Esophagus (tissue), 2 donors: ENCODE measurements around the gene MYH15. TPM values are rescaled to one million over a fixed set of nuclear protein-coding genes. Genes with fewer than 3 reads are reported as not detected.

ENCODE experiments used
- H3K27ac ChIP-seq, 2 donors: one replicate each; pipeline ENCODE4 v1.5.1; 2013; ENCODE audit warnings: low read depth in 2 of 2, mild to moderate bottlenecking in 2 of 2, inconsistent platforms in 1 of 2, low read length in 1 of 2, moderate library complexity in 1 of 2
- H3K27me3 ChIP-seq, 2 donors: one replicate each; pipeline ENCODE4 v1.6.1; 2013; ENCODE audit warnings: low read length in 2 of 2, control low read depth in 1 of 2, mild to moderate bottlenecking in 1 of 2; ENCODE audit not compliant: insufficient read depth in 2 of 2, control insufficient read depth in 1 of 2
- H3K36me3 ChIP-seq, 2 donors: one replicate each; pipeline ENCODE4 v1.6.1; 2013; ENCODE audit warnings: low read length in 1 of 2; ENCODE audit not compliant: control insufficient read depth in 2 of 2, insufficient read depth in 2 of 2
- H3K4me1 ChIP-seq, 2 donors: one replicate each; pipeline ENCODE4 v1.6.1; 2013; ENCODE audit warnings: low read length in 1 of 2; ENCODE audit not compliant: control insufficient read depth in 2 of 2, insufficient read depth in 2 of 2
- H3K4me3 ChIP-seq, 2 donors: one replicate each; pipeline ENCODE4 v1.5.1; 2013; ENCODE audit warnings: low read length in 2 of 2, mild to moderate bottlenecking in 2 of 2, low read depth in 1 of 2, moderate library complexity in 1 of 2
- H3K9me3 ChIP-seq, 2 donors: one replicate each; pipeline ENCODE4 v1.6.1; 2013; ENCODE audit warnings: mild to moderate bottlenecking in 2 of 2, low read depth in 1 of 2, low read length in 1 of 2, moderate library complexity in 1 of 2; ENCODE audit not compliant: control insufficient read depth in 2 of 2, insufficient read depth in 1 of 2
- WGBS, 2 donors: extraction: QIAGEN DNeasy Blood & Tissue Kit; methylation state at CpG; one replicate each; pipeline ENCODE4 v1.1.7; 2013; 5-methylcytosine and 5-hydroxymethylcytosine counted together
- polyA plus RNA-seq, 2 donors: library from polyadenylated mRNA; stranded (reverse); fragments of 200-250 nt; gene quantifications; one replicate each; pipeline ENCODE4 v1.2.3, GENCODE V29; 2013
- donor health status: healthy with polysubstance abuse.
- donor health status: Bipolar disorder and iron deficiency.

The MYH15 gene
- polyA plus RNA-seq, 2 donors = 0.01 to 0.02 TPM

GRCh38 chr3:108376026-108376425, 134.4 kb downstream of the MYH15 start:
- WGBS, 2 donors = 0% methylated on average over 1 of the region's 1 CpG
- Histone ChIP-seq H3K27me3 (no peaks in the 10 kb centered on the region), H3K36me3 (no peaks in the 10 kb centered on the region), H3K27ac (no peak overlapping the region), H3K4me1 (peaks cover 0 to 3% of the 10 kb centered on the region in 2 donors), H3K4me3 (no peak overlapping the region), H3K9me3 (no peaks in the 10 kb centered on the region)

GRCh38 chr3:108359011-108359410, 151.4 kb downstream of the MYH15 start:
- no peak overlapping the region for H3K27ac ChIP-seq
- H3K27me3 ChIP-seq = no peaks in the 10 kb centered on the region
- no peaks in the 10 kb centered on the region for H3K36me3 ChIP-seq
- 80 to 83% methylated on average over 2 of the region's 2 CpGs for WGBS, 2 donors
- no peaks in the 10 kb centered on the region for H3K9me3 ChIP-seq
- H3K4me3 ChIP-seq = no peak overlapping the region
- no peaks in the 10 kb centered on the region for H3K4me1 ChIP-seq

DNA sequence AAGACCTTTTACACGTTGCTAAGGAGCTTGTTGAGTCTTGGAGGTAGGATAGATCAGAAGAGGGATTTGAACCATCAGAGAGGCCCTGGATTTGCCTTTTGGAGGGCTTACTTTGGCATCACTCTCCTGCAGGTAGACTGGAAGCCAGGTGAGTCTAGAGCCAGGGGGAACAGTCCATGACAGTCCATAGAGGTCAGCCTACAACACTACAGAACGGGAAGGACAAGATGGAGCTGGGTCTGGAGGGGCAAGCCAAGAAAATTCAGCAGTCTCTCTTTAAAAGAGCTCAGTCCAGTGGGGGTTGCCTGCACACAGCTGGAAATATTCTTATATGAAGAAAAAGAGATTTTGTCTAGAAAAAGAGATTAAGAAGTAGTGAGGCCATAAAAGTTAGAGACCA, 153.4 kb downstream of the MYH15 start:
- Histone ChIP-seq H3K27me3 (no peaks in the 10 kb centered on the region), H3K9me3 (no peaks in the 10 kb centered on the region), H3K4me1 (no peaks in the 10 kb centered on the region), H3K4me3 (no peak overlapping the region), H3K36me3 (no peaks in the 10 kb centered on the region), H3K27ac (no peak overlapping the region)
- 84 to 87% methylated on average over 2 of the region's 2 CpGs for WGBS, 2 donors

DNA sequence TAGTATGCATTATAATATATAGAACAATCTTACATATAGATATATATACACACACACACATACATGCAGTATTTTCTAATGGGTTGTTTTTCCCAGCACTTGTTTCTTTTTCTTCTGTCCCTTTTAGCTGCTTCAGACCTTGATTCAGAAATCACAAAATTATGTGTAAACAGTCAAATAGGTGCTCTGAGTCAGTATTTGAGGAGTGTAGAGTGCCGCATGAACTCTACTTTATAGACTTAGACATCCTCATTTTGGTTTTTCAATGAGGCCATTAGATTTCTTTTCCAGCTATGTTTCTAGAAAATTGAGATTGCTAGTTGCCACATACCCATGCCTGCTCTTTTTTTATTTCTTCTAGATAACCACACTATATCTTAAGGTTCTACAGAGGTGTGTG, 155.8 kb downstream of the MYH15 start:
- 96 to 98% methylated on average over 1 of the region's 1 CpG for WGBS, 2 donors
- H3K4me1 ChIP-seq = no peaks in the 10 kb centered on the region
- no peak overlapping the region for H3K4me3 ChIP-seq
- H3K36me3 ChIP-seq = no peaks in the 10 kb centered on the region
- H3K27ac ChIP-seq = no peak overlapping the region
- H3K27me3 ChIP-seq = no peaks in the 10 kb centered on the region
- H3K9me3 ChIP-seq = no peaks in the 10 kb centered on the region

- WGBS, 2 donors = 53 to 70% methylated on average over 3 of the region's 3 CpGs
- no peak overlapping the region for H3K27ac ChIP-seq
- no peaks in the 10 kb centered on the region for H3K27me3 ChIP-seq
- H3K9me3 ChIP-seq = no peaks in the 10 kb centered on the region
- no peak overlapping the region for H3K4me3 ChIP-seq
- H3K4me1 ChIP-seq = no peaks in the 10 kb centered on the region
- H3K36me3 ChIP-seq = no peaks in the 10 kb centered on the region
Observed at GRCh38 chr3:108352176-108352575, 158.2 kb downstream of the MYH15 start.

- Histone ChIP-seq H3K36me3 (no peaks in the 10 kb centered on the region), H3K27me3 (no peaks in the 10 kb centered on the region), H3K4me1 (peaks cover 0 to 3% of the 10 kb centered on the region in 2 donors), H3K4me3 (no peak overlapping the region), H3K27ac (no peak overlapping the region), H3K9me3 (no peaks in the 10 kb centered on the region)
- 90 to 96% methylated on average over 5 of the region's 5 CpGs for WGBS, 2 donors
Observed at GRCh38 chr3:108346301-108347227, 163.8 kb downstream of the MYH15 start.

DNA sequence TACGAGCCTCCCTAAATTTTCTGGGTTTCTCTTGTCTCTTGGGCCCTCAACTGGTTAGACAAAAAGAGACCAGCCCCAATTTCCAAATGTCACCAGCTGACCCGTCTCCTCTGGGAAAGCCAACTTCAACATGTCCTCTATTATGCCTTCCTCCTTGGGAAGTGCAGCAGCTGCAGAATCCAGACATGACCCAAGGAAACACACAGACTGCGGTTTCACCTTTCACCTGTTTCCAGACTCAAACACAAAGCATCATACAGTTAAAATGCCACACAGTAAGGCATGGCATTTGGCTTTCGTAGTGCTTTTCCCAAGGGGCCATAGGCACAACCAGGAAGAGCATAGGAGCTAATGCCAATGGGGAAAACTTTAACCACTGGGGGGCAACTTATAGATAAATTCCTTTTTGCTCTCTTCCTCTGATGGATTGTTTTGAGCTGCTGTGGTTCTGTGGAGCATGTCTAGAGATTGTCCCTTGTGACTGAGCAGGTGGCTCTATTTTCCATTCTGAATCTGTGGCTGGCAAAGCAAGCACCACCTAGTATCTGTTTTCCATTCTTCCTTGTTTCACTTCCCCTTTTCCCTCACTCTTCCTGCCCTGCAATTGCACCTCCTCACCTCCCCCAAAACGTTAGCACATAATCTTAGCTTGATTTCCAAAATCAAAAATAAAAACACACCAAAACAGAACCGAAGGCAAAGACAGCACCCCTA, 164.7 kb downstream of the MYH15 start:
- no peak overlapping the region for H3K27ac ChIP-seq
- H3K36me3 ChIP-seq = no peaks in the 10 kb centered on the region
- H3K27me3 ChIP-seq = no peaks in the 10 kb centered on the region
- no peaks in the 10 kb centered on the region for H3K9me3 ChIP-seq
- no peak overlapping the region for H3K4me3 ChIP-seq
- WGBS, 2 donors = 39 to 80% methylated on average over 6 of the region's 6 CpGs
- H3K4me1 ChIP-seq = peaks cover 0 to 3% of the 10 kb centered on the region in 2 donors

GRCh38 chr3:108343491-108343890, 166.9 kb downstream of the MYH15 start:
- no peak overlapping the region for H3K27ac ChIP-seq
- 83 to 87% methylated on average over 4 of the region's 4 CpGs for WGBS, 2 donors

DNA sequence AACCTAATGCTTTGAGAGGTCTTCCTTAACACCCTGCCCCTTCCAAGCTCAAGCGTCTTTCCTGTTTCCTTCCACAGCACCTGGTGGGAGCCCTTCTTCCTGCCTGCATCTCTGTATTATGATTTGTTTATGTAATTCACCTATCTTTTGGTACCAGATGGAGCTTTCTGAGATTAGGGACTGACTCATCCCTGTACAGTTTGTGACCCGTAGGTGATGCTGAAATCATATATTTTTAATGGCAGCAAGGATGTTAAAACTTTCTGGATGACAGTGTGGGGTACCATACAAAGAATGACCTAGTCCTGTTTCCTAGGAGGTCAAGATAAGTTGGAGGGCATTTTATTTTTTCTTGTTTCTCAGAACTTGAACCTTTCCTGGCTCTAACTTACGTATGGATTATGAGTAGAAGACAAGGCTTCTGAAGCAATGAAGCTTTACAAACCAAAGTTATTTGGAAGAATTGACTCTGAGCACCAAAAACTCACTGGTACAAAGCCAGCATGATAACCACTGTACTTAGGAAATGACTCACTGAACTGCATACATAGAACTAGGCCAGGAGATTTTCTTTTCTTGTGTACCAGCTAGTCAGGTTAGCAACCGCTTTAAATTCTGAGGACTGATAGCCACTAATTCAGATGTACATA, 167.4 kb downstream of the MYH15 start:
- no peaks in the 10 kb centered on the region for H3K27me3 ChIP-seq
- H3K4me3 ChIP-seq = no peak overlapping the region
- H3K4me1 ChIP-seq = peaks cover 0 to 3% of the 10 kb centered on the region in 2 donors
- H3K36me3 ChIP-seq = no peaks in the 10 kb centered on the region
- 48 to 62% methylated on average over 4 of the region's 4 CpGs for WGBS, 2 donors
- H3K27ac ChIP-seq = no peak overlapping the region
- H3K9me3 ChIP-seq = no peaks in the 10 kb centered on the region

More at GRCh38 chr3:108343491-108343890, 166.9 kb downstream of the MYH15 start:
- H3K9me3 ChIP-seq = no peaks in the 10 kb centered on the region
- H3K27me3 ChIP-seq = no peaks in the 10 kb centered on the region
- H3K4me3 ChIP-seq = no peak overlapping the region
- H3K36me3 ChIP-seq = no peaks in the 10 kb centered on the region
- H3K4me1 ChIP-seq = peaks cover 0 to 3% of the 10 kb centered on the region in 2 donors
